ENCODE measurements around the gene NLGN3. TPM values are rescaled to one million over a fixed set of nuclear protein-coding genes. Genes with fewer than 3 reads are reported as not detected.
A peak's percentile ranks its signal among the peaks of the same experiment; 100 is the strongest.

Gene NLGN3
- total and polyA plus RNA-seq, 2 of the 8 experiments (the other 6 are each of a cell fraction or from before 2014, with no cell fraction given) = 12.0 to 14.8 TPM

DNA sequence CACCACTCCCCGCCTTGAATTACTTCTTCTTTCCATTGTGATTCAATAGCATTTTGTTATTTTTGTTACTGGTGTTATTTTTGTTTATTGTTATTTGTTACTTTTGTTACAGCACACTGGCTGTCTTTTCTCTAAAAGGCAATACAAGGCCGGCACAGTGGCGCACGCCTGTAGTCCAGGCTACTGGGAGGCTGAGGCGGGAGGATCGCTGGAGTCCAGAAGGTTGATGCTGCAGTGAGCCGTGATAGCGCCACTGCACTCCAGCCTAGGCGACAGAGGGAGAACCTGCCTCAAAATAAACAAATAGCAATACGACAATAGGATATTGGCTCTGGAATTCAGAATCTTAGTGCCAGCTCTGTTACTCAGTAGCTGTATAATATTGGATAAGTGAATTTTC lies 27.3 kb upstream of the NLGN3 start:
- H4K5ac ChIP-seq (ENCODE audit: insufficient read length, low read depth, low read length) = no peak overlapping the region
- H3K79me2 ChIP-seq (ENCODE audit: control insufficient read depth in 1 of 2, insufficient read depth in 2 of 2, low read length in 2 of 2) = no peaks in the 10 kb centered on the region
- H3K23ac ChIP-seq (ENCODE audit: insufficient read length) = no peak overlapping the region
- WGBS, 2 experiments (ENCODE audit: extremely low coverage in 1 of 2, insufficient coverage in 1 of 2, insufficient read length in 1 of 2, insufficient replicate concordance in 2 of 2, low coverage in 1 of 2, low lambda C conversion rate in 2 of 2, missing lambda C conversion rate in 1 of 2) = 81% methylated on average over 10 of the region's 10 CpGs; no CpG with 5 or more reads in 1 of the 2 experiments
- H3K27ac ChIP-seq (ENCODE audit: low read depth, low read length) = no peak overlapping the region
- H3K56ac ChIP-seq (replicated peaks; ENCODE audit: insufficient read length, low read depth, low read length) = no peak overlapping the region
- peak overlapping the region in 1 of 4 experiments; percentile 84; a peak in 2 of 8 replicates for H3K4me3 ChIP-seq (ENCODE audit: extremely low read depth in 1 of 4, insufficient read depth in 2 of 4, low read depth in 3 of 4, low read length in 4 of 4)
- H3K4me1 ChIP-seq (replicated peaks in 1 of 4; ENCODE audit: control insufficient read depth in 3 of 4, insufficient read depth in 4 of 4, low read length in 3 of 4) = peaks cover 0 to 6% (median 2%) of the 10 kb centered on the region in 4 experiments; a peak in 3 of 7 replicates
- peaks cover 0 to 2% of the 10 kb centered on the region in 2 experiments for H4K20me1 ChIP-seq (replicated peaks in 1 of 2; ENCODE audit: control insufficient read depth in 1 of 2, insufficient read depth in 2 of 2, low read length in 2 of 2)
- H4K8ac ChIP-seq (ENCODE audit: extremely low read depth, insufficient read depth, low read length) = no peak overlapping the region
- H3K36me3 ChIP-seq (ENCODE audit: control insufficient read depth in 2 of 4, insufficient read depth in 4 of 4, low read length in 3 of 4) = peaks cover 0 to 19% (median 9%) of the 10 kb centered on the region in 4 experiments; a peak in 6 of 8 replicates
- H3K79me1 ChIP-seq (ENCODE audit: low read depth, low read length) = no peaks in the 10 kb centered on the region
- H3K4ac ChIP-seq (replicated peaks; ENCODE audit: insufficient read length, low read depth, low read length) = no peak overlapping the region
- no peak overlapping the region for H2BK12ac ChIP-seq (ENCODE audit: low read depth, low read length)
- no peak for TF ChIP-seq KDM4A (IDR thresholded peaks at IDR 0.05; ENCODE audit: low read depth, low read length, severe bottlenecking)
- TF ChIP-seq RNF2 (IDR thresholded peaks at IDR 0.05; ENCODE audit: borderline replicate concordance, low read depth, low read length, missing control alignments, poor library complexity, severe bottlenecking) = no peak
- no peak for TF ChIP-seq NANOG (IDR thresholded peaks at IDR 0.05; ENCODE audit: insufficient read depth, low read depth, low read length, poor library complexity, severe bottlenecking)
- TF ChIP-seq TAF1 (IDR thresholded peaks at IDR 0.05; ENCODE audit: low read depth, low read length) = no peak
- no peak for TF ChIP-seq ZNF274 (IDR thresholded peaks at IDR 0.05; ENCODE audit: borderline replicate concordance, extremely low read depth, low read length)
- TF ChIP-seq EGR1 (IDR thresholded peaks at IDR 0.05; ENCODE audit: borderline replicate concordance, low read depth, low read length) = no peak
- no peak for TF ChIP-seq BRCA1 (IDR thresholded peaks at IDR 0.05; ENCODE audit: low read depth, low read length)
- no peak for TF ChIP-seq POLR2AphosphoS5 (IDR thresholded peaks at IDR 0.05; ENCODE audit: low read depth, low read length)
- TF ChIP-seq CTBP2 (IDR thresholded peaks at IDR 0.05; ENCODE audit: borderline replicate concordance, insufficient read depth, insufficient read length, low read length) = no peak
- TF ChIP-seq CHD1 (IDR thresholded peaks at IDR 0.05; ENCODE audit: low read depth, low read length) = no peak
- no peak for TF ChIP-seq RFX5 (IDR thresholded peaks at IDR 0.05; ENCODE audit: borderline replicate concordance, low read depth, low read length)
- no peak for TF ChIP-seq TEAD4 (IDR thresholded peaks at IDR 0.05; ENCODE audit: low read depth, low read length)
- TF ChIP-seq POU5F1 (IDR thresholded peaks at IDR 0.05; ENCODE audit: low read depth, low read length) = no peak
- TF ChIP-seq PHF8 (conservative IDR thresholded peaks at IDR 0.05; ENCODE audit: low read depth, low read length) = no peak
- H2BK20ac ChIP-seq (ENCODE audit: low read length) = no peak overlapping the region
- no peak overlapping the region for H2BK15ac ChIP-seq (ENCODE audit: low read length)
- POLR2A ChIA-PET (ENCODE audit: partially characterized antibody) = interaction anchor here (1.2 to 2.7 kb wide), 6 partner anchors 14 to 64 kb away, joined by 3 to 17 read pairs (median 7); partner anchors contain the start of gene FOXO4
- CTCF ChIA-PET (ENCODE audit: partially characterized antibody) = interaction anchor here (0.8 to 2.8 kb wide), 3 partner anchors 13 to 18 kb away, joined by 3 to 13 read pairs (median 4); no protein-coding TSS in a partner anchor
- FAIRE-seq (no peak), DNase-seq (ENCODE audit: low read depth in 1 of 2, low spot score in 2 of 2) (no peak)
- H3K9me3 ChIP-seq (ENCODE audit: insufficient read depth in 2 of 2, low read depth in 1 of 2, low read length in 1 of 2) = no peaks in the 10 kb centered on the region
- H3K27me3 ChIP-seq (replicated peaks in 1 of 4; ENCODE audit: control insufficient read depth in 3 of 4, extremely low read depth in 1 of 4, insufficient read depth in 3 of 4, low read length in 3 of 4) = peaks cover 0 to 3% (median 0%) of the 10 kb centered on the region in 4 experiments; a peak in 1 of 7 replicates
- no peak overlapping the region for H4K91ac ChIP-seq (replicated peaks; ENCODE audit: insufficient read length, low read length)
- no peak overlapping the region for H3K18ac ChIP-seq (ENCODE audit: extremely low read depth, low read length)
- H3K4me2 ChIP-seq (ENCODE audit: insufficient read depth in 1 of 2, low read depth in 2 of 2, low read length in 2 of 2) = peak overlapping the region; percentile 66 to 91
- no peaks in the 10 kb centered on the region; the same call in 1 of the 2 replicates for H3K23me2 ChIP-seq (ENCODE audit: low read depth, low read length)
- H2BK120ac ChIP-seq (replicated peaks; ENCODE audit: low read depth, low read length) = no peak overlapping the region
- no peak overlapping the region for H2BK5ac ChIP-seq (ENCODE audit: low read depth, low read length)
- H3K14ac ChIP-seq (ENCODE audit: insufficient read length) = no peak overlapping the region
- no peak overlapping the region for H2AK5ac ChIP-seq (ENCODE audit: low read depth, low read length)
- H2AFZ ChIP-seq (ENCODE audit: low read length) = no peak overlapping the region
- H3K9ac ChIP-seq (replicated peaks in 1 of 4; ENCODE audit: extremely low read depth in 1 of 4, low read depth in 3 of 4, low read length in 3 of 4) = no peak overlapping the region
